ENCODE measurements around the gene PCDH19. TPM values are rescaled to one million over a fixed set of nuclear protein-coding genes. Genes with fewer than 3 reads are reported as not detected.
"Not testable (repeated sequence)": the region's sequence is repeated elsewhere in the genome, so short reads cannot be mapped to it uniquely, and the experiment has no call there.

Gene PCDH19, protein sequence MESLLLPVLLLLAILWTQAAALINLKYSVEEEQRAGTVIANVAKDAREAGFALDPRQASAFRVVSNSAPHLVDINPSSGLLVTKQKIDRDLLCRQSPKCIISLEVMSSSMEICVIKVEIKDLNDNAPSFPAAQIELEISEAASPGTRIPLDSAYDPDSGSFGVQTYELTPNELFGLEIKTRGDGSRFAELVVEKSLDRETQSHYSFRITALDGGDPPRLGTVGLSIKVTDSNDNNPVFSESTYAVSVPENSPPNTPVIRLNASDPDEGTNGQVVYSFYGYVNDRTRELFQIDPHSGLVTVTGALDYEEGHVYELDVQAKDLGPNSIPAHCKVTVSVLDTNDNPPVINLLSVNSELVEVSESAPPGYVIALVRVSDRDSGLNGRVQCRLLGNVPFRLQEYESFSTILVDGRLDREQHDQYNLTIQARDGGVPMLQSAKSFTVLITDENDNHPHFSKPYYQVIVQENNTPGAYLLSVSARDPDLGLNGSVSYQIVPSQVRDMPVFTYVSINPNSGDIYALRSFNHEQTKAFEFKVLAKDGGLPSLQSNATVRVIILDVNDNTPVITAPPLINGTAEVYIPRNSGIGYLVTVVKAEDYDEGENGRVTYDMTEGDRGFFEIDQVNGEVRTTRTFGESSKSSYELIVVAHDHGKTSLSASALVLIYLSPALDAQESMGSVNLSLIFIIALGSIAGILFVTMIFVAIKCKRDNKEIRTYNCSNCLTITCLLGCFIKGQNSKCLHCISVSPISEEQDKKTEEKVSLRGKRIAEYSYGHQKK (N-terminal part only)
- total RNA-seq = not detected

DNA sequence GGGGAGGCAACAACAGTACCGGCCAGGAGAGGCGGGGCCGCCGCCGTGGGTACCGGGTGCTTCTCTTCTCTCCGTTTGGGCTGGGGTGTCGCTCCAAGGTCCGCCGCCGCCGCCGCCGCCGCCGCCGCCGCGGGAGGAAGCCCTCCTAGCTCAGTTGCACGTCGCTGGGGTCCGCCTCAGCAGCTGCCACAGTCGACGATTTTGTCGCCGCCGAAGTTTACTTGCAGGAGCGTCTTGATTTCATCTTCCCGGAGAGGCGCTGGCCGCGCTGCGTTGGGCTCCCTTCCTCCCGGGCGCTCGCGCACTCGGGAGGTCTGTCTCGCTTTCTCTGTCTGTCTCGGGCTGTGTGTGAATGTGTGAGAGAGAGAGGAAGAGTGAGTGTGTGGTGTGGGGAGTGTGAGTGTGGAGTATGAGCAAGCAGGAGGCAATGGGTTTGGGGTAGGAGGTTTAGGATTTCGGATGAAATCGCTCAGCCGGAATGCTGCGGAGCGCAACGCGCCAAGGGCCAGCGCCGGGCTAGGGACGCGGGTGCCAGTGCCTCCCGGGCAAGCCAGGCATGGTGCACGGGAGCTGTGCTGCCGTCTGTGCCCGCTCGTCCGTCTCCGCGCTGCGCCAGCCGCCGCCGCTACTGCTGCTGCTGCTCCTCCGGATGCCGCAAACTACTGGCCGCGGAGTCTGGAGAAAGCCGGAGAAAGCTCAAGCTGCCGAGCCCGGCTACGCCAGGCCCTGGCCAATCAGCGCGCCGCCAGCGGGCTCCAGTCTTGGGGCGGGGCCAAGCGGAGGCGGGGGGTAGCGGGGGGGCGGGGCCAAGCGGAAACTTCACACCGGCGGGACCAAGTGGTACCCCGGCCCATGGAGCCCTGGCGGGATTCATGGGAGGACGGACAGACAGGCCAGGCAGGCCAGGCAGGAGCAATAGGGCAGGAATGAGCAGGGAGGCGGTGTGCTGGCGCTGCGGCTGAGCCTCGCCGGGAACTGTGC, at the start of gene PCDH19:
Gene PCDH19 (minus strand): TSS at position 664 of the 981 bp plus-strand sequence. CDS start 1,676 bp downstream, outside the sequence.
- ChIA-PET POLR2A (no interaction called here), CTCF (no interaction called here)
- intact Hi-C loops (cut with micrococcal nuclease) = no loop called here
- Mint-ChIP-seq H3K9me3 (peaks cover 1% of the 10 kb centered on the region), H3K27ac (no peak within 1 kb of the TSS), H3K36me3 (ENCODE audit: low read depth) (no peaks in the 10 kb centered on the region), H3K4me3 (peak within 1 kb of the TSS; percentile 56), H3K4me1 (ENCODE audit: low read depth) (peaks cover 3% of the 10 kb centered on the region), H3K27me3 (peaks cover 56% of the 10 kb centered on the region)
- TF ChIP-seq, protein P1, sequence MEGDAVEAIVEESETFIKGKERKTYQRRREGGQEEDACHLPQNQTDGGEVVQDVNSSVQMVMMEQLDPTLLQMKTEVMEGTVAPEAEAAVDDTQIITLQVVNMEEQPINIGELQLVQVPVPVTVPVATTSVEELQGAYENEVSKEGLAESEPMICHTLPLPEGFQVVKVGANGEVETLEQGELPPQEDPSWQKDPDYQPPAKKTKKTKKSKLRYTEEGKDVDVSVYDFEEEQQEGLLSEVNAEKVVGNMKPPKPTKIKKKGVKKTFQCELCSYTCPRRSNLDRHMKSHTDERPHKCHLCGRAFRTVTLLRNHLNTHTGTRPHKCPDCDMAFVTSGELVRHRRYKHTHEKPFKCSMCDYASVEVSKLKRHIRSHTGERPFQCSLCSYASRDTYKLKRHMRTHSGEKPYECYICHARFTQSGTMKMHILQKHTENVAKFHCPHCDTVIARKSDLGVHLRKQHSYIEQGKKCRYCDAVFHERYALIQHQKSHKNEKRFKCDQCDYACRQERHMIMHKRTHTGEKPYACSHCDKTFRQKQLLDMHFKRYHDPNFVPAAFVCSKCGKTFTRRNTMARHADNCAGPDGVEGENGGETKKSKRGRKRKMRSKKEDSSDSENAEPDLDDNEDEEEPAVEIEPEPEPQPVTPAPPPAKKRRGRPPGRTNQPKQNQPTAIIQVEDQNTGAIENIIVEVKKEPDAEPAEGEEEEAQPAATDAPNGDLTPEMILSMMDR (IDR thresholded peaks at IDR 0.05) = no peak
- ATAC-seq (peak; percentile 73), DNase-seq (peak; percentile 23)

DNA sequence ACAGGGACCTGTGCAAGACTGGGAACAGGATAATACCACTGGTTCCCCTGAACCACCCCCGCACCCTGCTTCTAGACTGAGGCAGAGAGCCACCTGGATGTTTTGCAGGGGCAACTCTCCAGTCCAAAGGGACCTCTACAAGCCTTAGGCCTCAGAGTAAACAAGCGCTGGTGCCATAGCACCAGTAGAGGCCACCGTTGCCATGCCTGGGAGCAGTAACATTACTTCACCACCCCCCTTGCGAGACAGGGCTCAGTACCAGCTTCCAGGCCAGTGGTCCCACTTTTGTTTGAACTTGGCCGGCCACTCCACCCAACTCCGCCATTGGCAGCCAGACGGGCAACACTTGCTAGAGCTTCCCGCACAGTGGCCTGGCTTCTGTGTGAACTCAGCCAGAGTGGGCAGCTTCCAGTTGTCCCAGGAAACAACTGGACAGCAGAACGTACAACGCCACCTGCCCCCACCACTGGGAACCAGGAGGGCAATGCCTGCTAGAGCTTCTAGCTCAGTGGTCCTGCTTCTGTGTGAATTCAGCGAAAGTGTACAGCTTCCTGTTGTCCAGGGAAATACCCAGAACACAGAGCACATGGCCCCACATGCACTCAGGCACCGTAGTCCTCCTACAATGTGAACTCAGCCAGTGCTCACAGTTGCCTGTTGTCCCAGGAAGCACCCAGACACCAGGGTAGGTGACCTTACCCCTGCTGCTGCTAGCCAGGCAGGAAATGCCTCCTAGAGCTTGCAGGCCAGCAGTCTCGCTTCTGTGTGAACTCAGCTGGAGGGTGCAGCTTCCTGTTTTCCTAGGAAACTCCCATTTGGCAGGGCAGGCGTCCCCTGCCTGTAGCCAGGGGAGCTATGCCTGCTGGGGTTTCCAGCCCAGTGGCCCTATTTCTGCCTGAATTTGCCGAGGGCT, 39.9 kb upstream of the PCDH19 start:
- no peak for ATAC-seq
- no peaks in the 10 kb centered on the region for H3K9me3 Mint-ChIP-seq
- H3K4me1 Mint-ChIP-seq (ENCODE audit: low read depth) = no peaks in the 10 kb centered on the region
- no peak overlapping the region for H3K27ac Mint-ChIP-seq
- POLR2A ChIA-PET = no interaction called here
- H3K4me3 Mint-ChIP-seq = no peak overlapping the region
- H3K36me3 Mint-ChIP-seq (ENCODE audit: low read depth) = no peaks in the 10 kb centered on the region
- H3K27me3 Mint-ChIP-seq = peaks cover 5% of the 10 kb centered on the region
- TF ChIP-seq, protein P1 (IDR thresholded peaks at IDR 0.05) = no peak
- CTCF ChIA-PET = interaction anchor here (1.7 kb wide), 1 partner anchor 37 kb away, joined by 5 read pairs; no protein-coding TSS in a partner anchor
- DNase-seq = no peak
- intact Hi-C loops (cut with micrococcal nuclease) = no loop called here

DNA sequence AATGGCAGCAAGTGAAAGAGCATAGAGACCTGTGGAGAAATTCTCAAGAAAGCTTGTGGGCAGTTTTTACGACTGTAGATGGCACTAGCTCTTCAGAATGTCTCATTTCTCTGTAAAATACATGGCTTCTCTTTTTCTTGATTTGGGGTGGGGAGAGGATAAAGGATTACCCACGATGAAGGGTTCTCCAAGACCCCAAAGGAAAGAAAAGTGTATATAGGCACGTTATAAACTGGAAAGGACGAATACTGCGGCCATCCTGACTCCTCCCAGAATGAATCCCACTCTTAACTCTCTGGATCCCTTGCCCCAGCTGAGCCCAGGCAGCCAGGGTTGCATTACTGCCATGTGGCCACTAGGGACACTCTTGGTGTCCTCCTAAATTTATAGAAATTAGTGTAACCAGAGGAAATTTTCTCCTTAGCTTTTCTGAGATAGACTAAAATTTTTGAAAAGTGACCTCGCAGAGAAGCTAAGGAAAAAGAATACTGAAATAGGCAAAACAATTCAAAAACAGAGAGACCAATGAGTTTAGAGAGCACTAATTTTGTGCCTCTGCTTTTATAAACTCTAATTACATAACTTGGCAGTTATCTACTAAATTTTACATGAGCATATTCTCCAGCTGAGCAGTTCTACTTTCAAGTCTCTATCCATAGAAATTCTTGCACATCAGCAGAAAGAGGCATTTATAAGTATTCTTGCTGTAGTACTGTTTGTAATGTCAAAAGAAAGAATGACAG, 37.8 kb upstream of the PCDH19 start:
- ChIA-PET POLR2A (no interaction called here), CTCF (interaction anchor here (0.7 to 2.0 kb wide), 4 partner anchors 9 to 113 kb away, joined by 3 to 7 read pairs (median 4); no protein-coding TSS in a partner anchor)
- H3K4me3 Mint-ChIP-seq = no peak overlapping the region
- no peak overlapping the region for H3K27ac Mint-ChIP-seq
- no peaks in the 10 kb centered on the region for H3K9me3 Mint-ChIP-seq
- ATAC-seq (no peak), DNase-seq (peak; percentile 21)
- intact Hi-C loops (cut with micrococcal nuclease) = no loop called here
- TF ChIP-seq, protein P1 (IDR thresholded peaks at IDR 0.05) = peak; percentile 67
- H3K36me3 Mint-ChIP-seq (ENCODE audit: low read depth) = no peaks in the 10 kb centered on the region
- peaks cover 7% of the 10 kb centered on the region for H3K27me3 Mint-ChIP-seq
- no peaks in the 10 kb centered on the region for H3K4me1 Mint-ChIP-seq (ENCODE audit: low read depth)

DNA sequence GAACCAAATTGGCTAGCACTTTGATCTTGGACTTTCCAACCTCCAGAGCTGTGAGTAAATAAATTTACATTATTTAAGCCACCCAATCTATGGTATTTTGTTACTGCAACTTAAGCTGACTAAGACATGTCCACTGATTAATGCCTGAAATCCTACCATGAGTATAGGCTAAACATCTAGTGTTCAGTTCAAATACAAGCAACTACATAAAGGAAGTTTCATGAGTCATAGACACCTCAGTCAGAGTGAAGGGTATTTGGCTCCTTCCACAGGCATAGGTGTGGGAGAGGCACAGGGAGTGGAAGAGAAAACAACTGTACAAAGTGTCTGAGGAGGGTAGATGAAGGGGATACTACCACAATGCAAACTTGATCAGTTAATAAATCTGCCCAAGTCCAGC, 35.5 kb upstream of the PCDH19 start:
- Mint-ChIP-seq H3K9me3 (no peaks in the 10 kb centered on the region), H3K27ac (no peak overlapping the region), H3K27me3 (peaks cover 2% of the 10 kb centered on the region), H3K4me1 (ENCODE audit: low read depth) (no peaks in the 10 kb centered on the region), H3K36me3 (ENCODE audit: low read depth) (no peaks in the 10 kb centered on the region), H3K4me3 (no peak overlapping the region)
- TF ChIP-seq, protein P1 (IDR thresholded peaks at IDR 0.05) = no peak
- intact Hi-C loops (cut with micrococcal nuclease) = no loop called here
- ATAC-seq (no peak), DNase-seq (no peak)
- POLR2A ChIA-PET = no interaction called here
- CTCF ChIA-PET = no interaction called here

DNA sequence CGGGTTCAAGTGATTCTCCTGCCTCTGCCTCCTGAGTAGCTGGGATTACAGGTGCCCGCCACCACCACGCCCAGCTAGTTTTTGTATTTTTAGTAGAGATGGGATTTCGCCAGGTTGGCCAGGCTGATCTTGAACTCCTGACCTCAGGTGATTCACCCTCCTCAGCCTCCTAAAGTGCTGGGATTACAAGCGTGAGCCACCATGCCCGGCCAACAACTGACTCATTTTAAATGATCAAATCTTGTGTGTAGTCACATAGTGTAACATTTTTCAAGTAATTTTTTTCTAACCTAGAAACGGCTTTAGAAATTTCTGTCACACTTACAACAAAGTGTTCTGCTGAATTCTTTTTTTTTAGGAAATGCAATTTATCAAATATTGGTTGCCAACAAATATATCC, 31.2 kb upstream of the PCDH19 start:
- H3K27ac Mint-ChIP-seq; ATAC-seq; H3K4me3 Mint-ChIP-seq; DNase-seq; POLR2A ChIA-PET; CTCF ChIA-PET; intact Hi-C loops (cut with micrococcal nuclease); H3K9me3 Mint-ChIP-seq; H3K4me1 Mint-ChIP-seq (ENCODE audit: low read depth); H3K36me3 Mint-ChIP-seq (ENCODE audit: low read depth); H3K27me3 Mint-ChIP-seq: not testable (repeated sequence)

Measured in activated CD8-positive, alpha-beta T cell treated with anti-CD3 and anti-CD28 coated beads for 36 hours (primary cell).